PC-9 (cell line): ENCODE results near the gene SUSD2. TPM values are rescaled to one million over a fixed set of nuclear protein-coding genes. Genes with fewer than 3 reads are reported as not detected.

Experiments
- BruUV-seq: library from RNA; stranded (reverse); fragments of 400-500 nt; replicated peaks from 2 replicates; lab custom pipeline; 2021; lab: Mats Ljungman, UMichigan
- CTCF ChIA-PET: fragments of 300-600 bp; sonication (Branson Sonifier 250); formaldehyde crosslinking; loops from one replicate; lab custom pipeline; 2022; ENCODE audit warnings: antibody characterized with exemption; lab: Charles Lee
- POLR2A ChIA-PET: fragments of 300-600 bp; sonication (Branson Sonifier 250); formaldehyde crosslinking; loops from one replicate; lab custom pipeline; 2022; ENCODE audit warnings: antibody characterized with exemption; ENCODE audit not compliant: unreplicated experiment; lab: Charles Lee
- DNase-seq, 2 experiments: peaks; one replicate each; pipeline versions ENCODE4 v3.0.0 to v3.0.0-alpha.2; 2015 to 2022; ENCODE audit warnings: mixed read lengths in 1 of 2
- H2AFZ ChIP-seq: fragments of 200-600 bp; sonication (generic); 2 replicates; pipeline ENCODE4 v1.8.1; 2017; ENCODE audit warnings: antibody characterized with exemption
- H3F3A ChIP-seq: fragments of 200-600 bp; sonication (generic); 2 replicates; pipeline ENCODE4 v1.8.1; 2017; ENCODE audit warnings: antibody characterized with exemption, mild to moderate bottlenecking, low read depth; ENCODE audit not compliant: insufficient read depth
- H3K27ac ChIP-seq: fragments of 200-600 bp; sonication (generic); 2 replicates; pipeline ENCODE4 v1.6.1; 2016; ENCODE audit warnings: mixed run types
- H3K27me3 ChIP-seq: fragments of 200-600 bp; sonication (generic); 2 replicates; pipeline ENCODE4 v1.6.1; 2016; ENCODE audit warnings: low read depth, mixed run types; ENCODE audit not compliant: insufficient read depth
- H3K36me3 ChIP-seq: fragments of 200-600 bp; sonication (generic); 2 replicates; pipeline ENCODE4 v1.6.1; 2016; ENCODE audit warnings: low read depth, mixed run types
- H3K4me1 ChIP-seq: fragments of 200-600 bp; sonication (generic); replicated peaks from 2 replicates; pipeline ENCODE4 v1.6.1; 2016; ENCODE audit warnings: mixed run types; ENCODE audit not compliant: insufficient read depth
- H3K4me2 ChIP-seq: fragments of 200-600 bp; sonication (generic); 2 replicates; pipeline ENCODE4 v1.6.1; 2017; ENCODE audit warnings: mixed run types
- H3K4me3 ChIP-seq: fragments of 200-600 bp; sonication (generic); 2 replicates; pipeline ENCODE4 v1.6.1; 2016; ENCODE audit warnings: mixed run types
- H3K79me2 ChIP-seq: fragments of 200-600 bp; sonication (generic); 2 replicates; pipeline ENCODE4 v1.6.1; 2017; ENCODE audit warnings: low read depth, mixed run types
- H3K9me2 ChIP-seq: fragments of 200-600 bp; sonication (generic); 2 replicates; pipeline ENCODE4 v1.8.1; 2017; ENCODE audit warnings: mild to moderate bottlenecking; ENCODE audit not compliant: insufficient read depth
- H3K9me3 ChIP-seq: fragments of 200-600 bp; sonication (generic); 2 replicates; pipeline ENCODE4 v1.8.1; 2016; ENCODE audit warnings: low read depth; ENCODE audit not compliant: insufficient read depth
- H4K20me1 ChIP-seq: fragments of 200-600 bp; sonication (generic); 2 replicates; pipeline ENCODE4 v1.8.1; 2017; ENCODE audit not compliant: insufficient read depth
- EZH2 ChIP-seq: fragments of 200-600 bp; sonication (generic); IDR thresholded peaks from 2 replicates; pipeline ENCODE4 v1.8.0; 2017; ENCODE audit warnings: antibody characterized with exemption, low read depth
- intact Hi-C: fragments of 100-400 bp; cut with micrococcal nuclease; formaldehyde crosslinking; loops from one replicate; pipeline ENCODE4 v1.10.0; 2022; ENCODE audit not compliant: unreplicated experiment
- total RNA-seq: library from RNA; stranded (reverse); gene quantifications from 2 replicates; pipeline ENCODE4 v1.2.3, GENCODE V29; 2021
- TF ChIP-seq, protein P1 (sequence below): fragments of 200-600 bp; sonication (generic); conservative IDR thresholded peaks from 2 replicates; pipeline ENCODE4 v1.6.1; 2017; ENCODE audit warnings: mixed run types, antibody characterized with exemption, mild to moderate bottlenecking, moderate library complexity

Gene SUSD2
- total RNA-seq, 1 experiment from 2014 or later: 5.5 TPM

DNA sequence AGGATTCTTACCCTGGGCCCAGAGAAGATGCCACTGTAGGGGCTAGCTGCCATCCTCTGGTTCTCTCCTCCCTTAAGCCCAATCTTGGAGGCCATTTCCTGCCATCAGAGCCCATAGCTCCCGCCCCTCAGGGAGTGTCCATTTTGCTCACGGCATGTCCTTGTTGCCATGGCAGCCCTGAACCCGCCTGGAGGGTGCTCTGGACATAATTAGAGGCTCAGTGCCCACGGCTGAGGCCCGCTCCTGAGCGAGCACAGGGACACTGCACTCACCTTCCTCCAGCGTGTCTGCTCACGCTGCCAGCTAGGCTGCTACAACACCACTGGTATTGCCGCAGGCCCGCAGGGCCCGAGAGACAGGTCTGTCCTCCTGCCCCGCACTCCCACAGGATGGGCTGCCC is 11.1 kb upstream of the SUSD2 start:
- ChIA-PET CTCF (interaction anchor here (0.6 kb wide), 1 partner anchor 16 kb away, joined by 14 read pairs; no protein-coding TSS in a partner anchor), POLR2A (no interaction called here)
- H3K4me2 ChIP-seq: no peak overlapping the region
- no peaks in the 10 kb centered on the region for H3K79me2 ChIP-seq
- H3K9me3 ChIP-seq: no peaks in the 10 kb centered on the region
- H3K4me3 ChIP-seq: no peak overlapping the region
- no peaks in the 10 kb centered on the region for H3K9me2 ChIP-seq
- no peak overlapping the region for H3K27ac ChIP-seq
- H3K36me3 ChIP-seq: no peaks in the 10 kb centered on the region
- no peaks in the 10 kb centered on the region for H3F3A ChIP-seq
- H3K4me1 ChIP-seq: no peaks in the 10 kb centered on the region
- TF ChIP-seq, protein P1, sequence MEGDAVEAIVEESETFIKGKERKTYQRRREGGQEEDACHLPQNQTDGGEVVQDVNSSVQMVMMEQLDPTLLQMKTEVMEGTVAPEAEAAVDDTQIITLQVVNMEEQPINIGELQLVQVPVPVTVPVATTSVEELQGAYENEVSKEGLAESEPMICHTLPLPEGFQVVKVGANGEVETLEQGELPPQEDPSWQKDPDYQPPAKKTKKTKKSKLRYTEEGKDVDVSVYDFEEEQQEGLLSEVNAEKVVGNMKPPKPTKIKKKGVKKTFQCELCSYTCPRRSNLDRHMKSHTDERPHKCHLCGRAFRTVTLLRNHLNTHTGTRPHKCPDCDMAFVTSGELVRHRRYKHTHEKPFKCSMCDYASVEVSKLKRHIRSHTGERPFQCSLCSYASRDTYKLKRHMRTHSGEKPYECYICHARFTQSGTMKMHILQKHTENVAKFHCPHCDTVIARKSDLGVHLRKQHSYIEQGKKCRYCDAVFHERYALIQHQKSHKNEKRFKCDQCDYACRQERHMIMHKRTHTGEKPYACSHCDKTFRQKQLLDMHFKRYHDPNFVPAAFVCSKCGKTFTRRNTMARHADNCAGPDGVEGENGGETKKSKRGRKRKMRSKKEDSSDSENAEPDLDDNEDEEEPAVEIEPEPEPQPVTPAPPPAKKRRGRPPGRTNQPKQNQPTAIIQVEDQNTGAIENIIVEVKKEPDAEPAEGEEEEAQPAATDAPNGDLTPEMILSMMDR: no peak
- no peak for TF ChIP-seq EZH2
- DNase-seq: no peak
- no peaks in the 10 kb centered on the region for H4K20me1 ChIP-seq
- H3K27me3 ChIP-seq: no peaks in the 10 kb centered on the region
- intact Hi-C loops: no loop called here
- no peak overlapping the region for H2AFZ ChIP-seq
- no TSS peak for BruUV-seq

DNA sequence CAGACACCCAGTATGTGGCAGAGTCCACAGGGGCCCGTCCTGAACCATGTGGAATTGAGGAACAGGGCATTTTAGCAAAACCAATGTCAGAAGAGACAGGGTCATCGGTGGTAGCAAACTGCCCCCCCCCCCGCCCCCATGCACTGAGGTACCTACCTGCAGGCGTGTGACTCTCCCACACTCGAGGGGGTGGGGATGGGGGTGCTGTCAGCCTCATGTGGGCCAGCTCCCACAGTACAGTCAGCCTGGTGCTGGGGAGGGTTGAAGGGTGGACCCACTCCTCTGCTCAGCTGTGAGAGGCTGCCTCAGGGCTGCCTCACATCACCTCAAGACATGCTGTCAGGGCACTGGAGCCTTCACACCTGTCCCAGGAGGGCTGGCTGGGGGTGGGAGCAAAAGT is 10.7 kb upstream of the SUSD2 start:
- no peaks in the 10 kb centered on the region for H4K20me1 ChIP-seq
- no peak for TF ChIP-seq EZH2
- TF ChIP-seq, protein P1: no peak
- H3K27ac ChIP-seq: no peak overlapping the region
- H3K27me3 ChIP-seq: no peaks in the 10 kb centered on the region
- H3K4me1 ChIP-seq: no peaks in the 10 kb centered on the region
- no peaks in the 10 kb centered on the region for H3K9me3 ChIP-seq
- no TSS peak for BruUV-seq
- H2AFZ ChIP-seq: no peak overlapping the region
- H3K4me2 ChIP-seq: no peak overlapping the region
- H3K4me3 ChIP-seq: no peak overlapping the region
- ChIA-PET POLR2A (no interaction called here), CTCF (interaction anchor here (0.6 kb wide), 1 partner anchor 16 kb away, joined by 14 read pairs; no protein-coding TSS in a partner anchor)
- intact Hi-C loops: no loop called here
- no peak for DNase-seq
- no peaks in the 10 kb centered on the region for H3K79me2 ChIP-seq
- H3F3A ChIP-seq: no peaks in the 10 kb centered on the region
- H3K36me3 ChIP-seq: no peaks in the 10 kb centered on the region
- H3K9me2 ChIP-seq: no peaks in the 10 kb centered on the region

DNA sequence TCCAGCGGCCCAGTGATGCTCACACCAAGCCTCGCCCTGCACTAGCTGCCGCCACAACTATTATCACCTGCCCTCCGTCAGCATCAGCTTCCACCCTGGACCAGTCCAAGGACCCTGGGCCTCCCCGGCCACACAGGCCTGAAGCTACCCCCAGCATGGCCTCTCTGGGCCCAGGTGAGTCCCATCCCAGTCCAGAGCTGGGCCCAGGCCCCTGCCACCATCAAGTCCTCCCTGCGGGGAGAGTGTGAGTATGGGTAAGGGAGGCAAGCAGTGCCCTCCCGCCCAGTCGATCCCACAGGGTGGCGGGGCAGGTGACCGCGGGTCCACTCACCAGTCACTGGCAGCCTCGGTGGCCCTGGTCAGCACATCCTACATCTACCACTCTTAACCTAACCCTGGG is 9.5 kb upstream of the SUSD2 start:
- intact Hi-C loops: no loop called here
- Histone ChIP-seq H4K20me1 (no peaks in the 10 kb centered on the region), H3K4me1 (no peaks in the 10 kb centered on the region), H3K27me3 (no peaks in the 10 kb centered on the region), H3K9me2 (no peaks in the 10 kb centered on the region), H2AFZ (no peak overlapping the region), H3F3A (no peaks in the 10 kb centered on the region), H3K79me2 (no peaks in the 10 kb centered on the region), H3K4me3 (no peak overlapping the region), H3K9me3 (no peaks in the 10 kb centered on the region), H3K27ac (no peak overlapping the region), H3K36me3 (no peaks in the 10 kb centered on the region), H3K4me2 (no peak overlapping the region)
- no peak for DNase-seq
- ChIA-PET POLR2A (no interaction called here), CTCF (no interaction called here)
- no TSS peak for BruUV-seq
- TF ChIP-seq, protein P1: no peak
- TF ChIP-seq EZH2: no peak
